ENCODE data around the gene GNAL.

Gene GNAL

DNA sequence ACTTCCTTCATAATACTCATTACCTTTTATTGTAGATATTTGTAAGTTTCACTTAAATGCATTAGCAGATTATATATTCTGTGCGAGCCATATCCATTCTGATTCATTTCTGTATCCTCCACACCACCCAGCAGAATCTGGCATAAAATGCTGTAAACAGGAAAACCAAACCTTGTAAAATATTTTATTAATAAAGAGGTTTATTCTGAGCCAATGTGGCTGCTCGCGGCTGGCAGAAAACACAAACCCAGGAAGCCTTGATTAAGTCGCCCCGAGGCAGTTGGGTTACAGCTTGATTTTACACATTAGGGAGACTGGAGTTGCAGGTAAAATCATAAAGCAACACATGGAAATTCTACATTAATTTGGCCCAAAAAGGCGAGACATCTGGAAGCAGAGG is 40.5 kb downstream of the GNAL start:
- no peak for DNase-seq

DNA sequence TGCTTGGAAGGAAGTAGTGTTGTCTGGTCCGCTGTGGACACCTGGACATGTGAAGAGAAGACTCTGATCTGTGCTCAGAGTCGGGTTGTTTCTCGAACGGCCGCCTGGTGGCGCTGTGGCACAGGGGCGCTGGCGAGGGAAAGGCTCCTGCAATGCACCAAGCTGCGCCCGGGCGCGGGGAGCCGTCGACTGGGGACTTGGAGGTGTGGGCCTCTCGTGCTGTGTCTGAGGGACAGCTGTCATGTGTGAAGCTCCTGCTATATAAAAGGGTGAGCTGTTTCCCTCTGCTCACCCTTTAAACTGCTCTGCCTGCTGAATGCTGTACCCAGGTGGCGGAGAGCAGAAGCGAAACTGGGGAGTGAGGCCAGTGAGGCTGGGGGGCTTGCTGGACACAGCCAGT is 44.0 kb downstream of the GNAL start:
- peak; percentile 60 for DNase-seq

DNA sequence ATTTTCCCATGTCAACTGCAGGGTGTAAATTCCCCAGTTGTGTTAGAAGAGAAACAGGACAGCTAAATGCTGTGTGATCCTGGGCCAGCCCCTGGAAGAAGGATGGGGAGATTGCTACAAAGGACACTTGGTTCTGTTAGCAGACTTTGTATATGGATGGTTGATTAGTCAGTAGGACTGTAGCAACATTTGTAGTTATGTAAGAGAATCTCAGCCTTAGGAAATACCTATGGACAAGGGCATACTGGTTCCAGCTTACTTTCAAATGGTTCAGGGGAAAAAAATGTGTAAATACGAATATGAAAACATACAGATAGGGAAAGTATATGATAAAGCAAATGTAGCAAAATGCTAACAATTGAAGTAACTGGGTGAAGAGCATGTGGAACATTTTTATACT is 47.6 kb downstream of the GNAL start:
- DNase-seq, result no peak

DNA sequence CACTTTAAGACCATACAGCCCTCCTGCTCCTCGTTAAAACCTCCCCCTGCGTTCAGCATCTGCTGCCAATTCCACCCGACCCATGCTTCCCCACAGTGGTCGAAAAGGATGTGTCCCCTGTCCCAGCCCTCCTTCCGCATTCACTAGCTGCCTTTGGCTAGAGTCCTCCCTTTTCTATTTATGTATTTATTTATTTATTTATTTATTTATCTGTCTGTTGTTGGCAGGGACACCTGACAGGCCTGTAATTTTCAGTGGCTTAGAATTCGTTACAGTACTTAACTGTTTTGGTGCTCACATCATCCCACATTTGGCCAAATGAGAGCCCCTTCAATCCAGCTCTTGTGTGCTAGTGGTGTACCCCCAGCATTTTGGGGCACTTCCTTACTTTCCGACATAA is 50.8 kb downstream of the GNAL start:
- DNase-seq, result no peak

- DNase-seq, result no peak
Measured at GRCh38 chr18:11740461-11740860, 51.4 kb downstream of the GNAL start.

DNA sequence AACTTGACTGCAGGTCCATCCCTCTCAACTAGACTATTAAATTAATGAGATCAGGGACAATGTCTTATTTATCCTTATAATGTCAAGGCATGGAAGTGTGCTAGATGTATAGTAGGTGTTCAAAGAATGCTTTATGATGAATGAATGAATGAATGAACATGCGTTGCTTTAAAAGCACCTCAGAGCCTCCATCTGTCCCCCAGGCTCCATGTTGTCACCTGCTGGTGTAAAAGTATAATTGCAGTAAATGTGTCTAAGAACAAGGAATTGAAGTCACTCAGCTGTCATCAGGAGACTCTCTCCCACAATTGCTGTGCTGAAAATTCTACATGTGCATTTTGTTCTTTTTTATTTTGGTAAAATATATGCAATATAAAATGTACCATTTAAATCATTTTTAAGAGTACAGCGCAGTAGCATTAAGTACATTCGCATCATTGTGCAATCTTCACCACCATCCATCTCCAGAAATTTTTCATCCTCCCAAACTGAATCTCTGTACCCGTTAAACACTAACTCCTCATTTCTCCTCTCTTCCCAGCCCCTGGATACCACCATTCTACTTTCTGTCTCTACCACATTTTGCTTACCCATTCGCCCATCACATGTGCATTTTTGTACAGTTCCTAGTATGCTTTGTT is 52.6 kb downstream of the GNAL start:
- DNase-seq, result peak; percentile 7

DNA sequence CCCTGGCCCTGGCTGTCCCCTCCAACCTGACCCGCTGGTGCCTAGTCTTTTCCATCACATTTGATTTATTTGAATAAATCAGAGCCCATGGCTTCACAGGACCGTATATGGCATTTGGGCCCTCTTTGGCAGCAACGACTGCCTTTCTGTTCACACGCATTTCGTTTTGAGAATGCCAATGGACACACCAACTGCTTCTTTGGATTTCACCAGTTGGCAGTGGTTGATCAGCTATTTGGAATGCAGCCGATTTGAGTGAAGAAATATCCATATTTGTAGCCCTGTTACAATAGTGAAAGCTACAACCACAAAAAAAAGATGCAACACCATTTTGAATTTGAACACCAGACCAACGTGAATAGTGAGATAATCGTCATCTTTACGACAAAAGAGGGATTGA is 56.5 kb downstream of the GNAL start:
- no peak for DNase-seq

DNA sequence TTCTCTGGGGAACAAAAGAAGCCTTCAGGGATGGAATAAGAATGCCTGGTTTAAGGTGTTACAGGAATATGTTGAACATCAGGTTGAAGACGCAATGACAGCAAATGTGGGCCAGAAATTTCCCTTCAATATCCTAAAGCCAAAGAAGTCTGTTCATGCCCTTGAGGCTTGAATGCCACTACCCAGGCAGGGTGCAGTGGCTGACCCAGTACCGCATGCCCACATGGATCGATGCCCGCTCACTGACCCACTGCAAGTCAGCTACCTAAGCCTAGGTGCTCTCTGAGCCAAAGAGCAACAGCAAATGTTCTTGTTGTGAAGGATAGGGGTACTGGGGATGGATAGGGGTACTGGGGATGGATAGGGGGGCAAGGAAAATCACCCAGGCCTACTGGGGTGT is 58.2 kb downstream of the GNAL start:
- no peak for DNase-seq

- no peak for DNase-seq
Measured at GRCh38 chr18:11747731-11748130, 58.7 kb downstream of the GNAL start.

DNA sequence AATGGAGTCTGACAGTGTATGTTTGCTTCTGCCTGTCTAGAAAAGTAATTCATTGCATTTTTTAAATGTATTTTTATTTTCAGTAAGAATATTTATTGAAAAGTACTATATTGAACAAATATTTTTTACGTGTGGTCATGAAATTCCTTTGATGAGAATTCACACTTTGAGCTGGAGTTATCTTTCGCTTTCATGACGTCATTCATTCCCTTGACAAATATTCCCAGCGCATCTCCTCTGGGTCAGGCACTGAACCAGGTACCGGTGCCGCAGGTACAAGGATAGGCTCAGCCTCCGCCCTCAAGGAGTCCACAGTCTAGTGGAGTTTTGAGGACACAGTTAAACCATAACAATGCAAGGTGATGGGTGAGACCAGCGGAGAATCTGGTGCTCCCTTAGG is 60.2 kb downstream of the GNAL start:
- no peak for DNase-seq

DNA sequence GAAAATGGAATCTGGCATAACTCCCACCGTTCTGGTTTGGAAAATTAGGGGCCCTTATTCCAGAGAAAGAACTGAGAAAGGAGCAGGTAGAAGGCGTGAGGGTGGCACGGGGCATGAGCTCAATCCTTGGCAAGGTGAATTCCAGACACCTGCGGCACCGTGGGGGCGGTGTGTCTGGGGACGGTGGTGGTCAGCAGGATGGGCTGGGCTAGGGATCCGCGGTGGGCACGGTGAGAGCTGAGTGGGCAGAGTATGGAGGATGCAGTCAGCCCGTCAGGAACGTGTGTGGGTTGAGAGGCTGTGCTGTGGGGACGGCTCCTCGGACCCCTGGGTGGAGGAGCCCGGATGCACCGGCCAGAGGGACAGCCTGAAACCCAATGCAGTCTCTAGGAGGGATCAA is 61.1 kb downstream of the GNAL start:
- DNase-seq, result no peak

DNA sequence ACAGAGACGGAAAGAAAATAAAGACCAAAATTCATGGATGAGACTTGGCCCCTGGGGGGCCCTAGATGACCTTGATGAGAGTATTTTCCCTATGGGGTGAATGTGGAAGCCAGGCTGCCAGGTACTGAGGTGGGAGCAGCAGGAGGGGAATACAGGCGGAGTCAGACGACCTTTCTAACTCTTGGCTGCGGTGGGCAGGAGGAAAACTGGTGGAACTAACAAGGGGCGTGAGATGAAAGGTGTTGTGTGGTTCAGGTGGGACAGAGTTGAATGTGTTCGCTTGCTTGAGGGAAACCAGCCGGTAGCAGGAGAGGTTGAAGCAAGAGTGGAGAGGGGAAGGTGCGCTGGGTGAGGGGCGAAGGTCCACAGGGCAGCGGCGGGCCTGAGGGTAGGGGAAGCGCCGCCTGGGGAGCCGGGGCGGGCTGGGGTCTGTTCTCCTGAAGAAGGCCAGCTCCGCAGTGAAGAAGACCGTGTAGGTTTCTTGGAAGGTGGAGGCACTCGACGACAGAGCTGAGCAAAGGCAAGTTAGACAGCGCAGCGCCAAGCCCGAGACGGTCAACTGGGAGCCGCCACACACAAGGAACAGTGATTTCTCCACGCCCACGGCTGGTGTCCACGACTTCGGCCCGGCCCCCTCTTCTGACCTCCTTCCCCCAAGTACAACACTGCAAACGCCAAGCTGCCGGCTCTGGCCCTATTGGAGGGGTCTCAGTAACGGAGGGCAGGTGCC is 61.7 kb downstream of the GNAL start:
- DNase-seq, result no peak

GRCh38 chr18:11751341-11752115 is 62.5 kb downstream of the GNAL start:
- DNase-seq, result no peak

- peak; percentile 6 for DNase-seq
Measured at GRCh38 chr18:11752116-11752911, 63.2 kb downstream of the GNAL start.

- DNase-seq, result no peak
Measured at GRCh38 chr18:11754979-11755378, 65.9 kb downstream of the GNAL start.

DNA sequence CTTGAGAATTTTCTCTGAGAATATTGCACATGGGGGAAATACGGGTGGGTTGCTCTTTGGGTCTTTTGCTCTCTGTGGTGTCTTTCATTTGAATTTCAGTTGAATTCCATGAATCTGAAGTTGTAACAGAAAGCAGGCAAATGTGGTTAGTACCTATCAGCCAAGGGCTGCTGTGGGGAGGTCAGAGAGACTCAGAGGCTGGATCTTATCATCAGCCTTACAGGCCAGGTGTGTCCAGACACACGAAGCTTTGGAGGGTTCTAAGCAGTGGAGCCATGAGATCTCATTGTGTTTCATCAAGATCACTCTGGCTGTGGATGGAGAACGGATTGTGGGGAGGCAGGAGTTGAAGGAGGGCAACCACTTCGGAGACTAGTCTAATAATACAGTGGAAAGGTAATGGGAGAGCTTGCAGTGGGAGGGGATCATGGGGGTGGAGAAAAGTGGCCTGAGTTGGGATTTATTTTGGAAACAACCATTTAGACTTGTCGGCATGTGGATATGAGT is 68.1 kb downstream of the GNAL start:
- DNase-seq, result no peak

DNA sequence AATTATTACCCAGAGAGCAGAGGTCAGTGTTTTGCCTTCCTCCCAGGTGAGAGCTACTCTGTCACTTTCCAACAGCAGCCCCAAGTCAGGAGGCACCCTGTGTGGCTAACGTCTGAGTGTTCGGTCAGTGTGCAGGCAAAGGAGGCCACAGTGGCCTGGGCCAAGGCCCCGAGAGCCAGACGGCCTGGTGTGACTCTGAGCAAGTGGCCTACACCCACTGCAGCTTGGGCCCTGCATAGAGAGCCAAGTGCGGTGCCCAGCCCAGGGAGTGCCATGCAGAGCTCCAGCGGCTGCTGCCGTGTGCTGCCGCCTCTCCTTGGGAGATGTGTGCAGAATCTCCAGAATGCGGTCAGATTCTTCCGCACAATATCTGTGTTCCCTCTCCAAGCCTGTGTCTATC is 70.4 kb downstream of the GNAL start:
- no peak for DNase-seq

DNA sequence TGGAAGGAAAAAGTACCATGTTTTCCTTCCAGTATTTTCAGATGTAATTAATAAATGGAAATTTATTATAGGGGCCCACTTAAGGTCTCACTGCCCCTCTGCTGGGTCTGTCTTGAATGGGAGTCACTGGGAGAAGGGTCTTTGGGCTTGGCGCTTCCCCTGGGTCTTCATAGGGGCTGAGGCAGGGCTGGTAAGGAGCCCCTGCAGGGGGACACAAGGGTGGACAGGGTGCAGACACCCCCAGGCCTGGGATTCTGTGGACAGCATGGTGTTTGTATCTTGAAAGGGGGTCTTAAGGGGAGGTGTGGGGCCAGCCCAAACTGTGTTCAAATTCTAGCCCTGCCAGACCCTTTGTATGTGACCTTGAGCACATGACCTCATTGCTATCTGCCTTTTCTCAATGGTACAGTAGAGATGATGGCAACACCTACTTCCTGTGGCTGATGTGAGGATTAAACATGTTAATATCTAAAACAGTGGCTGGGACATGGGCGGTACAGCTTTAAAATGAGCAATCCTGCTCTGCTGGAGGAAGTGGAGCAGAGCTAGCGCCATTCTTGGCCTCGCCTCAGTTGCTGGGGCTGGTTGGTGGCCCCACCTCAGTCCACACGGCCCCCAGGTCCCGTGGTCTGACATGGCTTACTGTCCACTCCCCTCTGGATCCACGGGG is 71.6 kb downstream of the GNAL start:
- peak; percentile 11 for DNase-seq

DNA sequence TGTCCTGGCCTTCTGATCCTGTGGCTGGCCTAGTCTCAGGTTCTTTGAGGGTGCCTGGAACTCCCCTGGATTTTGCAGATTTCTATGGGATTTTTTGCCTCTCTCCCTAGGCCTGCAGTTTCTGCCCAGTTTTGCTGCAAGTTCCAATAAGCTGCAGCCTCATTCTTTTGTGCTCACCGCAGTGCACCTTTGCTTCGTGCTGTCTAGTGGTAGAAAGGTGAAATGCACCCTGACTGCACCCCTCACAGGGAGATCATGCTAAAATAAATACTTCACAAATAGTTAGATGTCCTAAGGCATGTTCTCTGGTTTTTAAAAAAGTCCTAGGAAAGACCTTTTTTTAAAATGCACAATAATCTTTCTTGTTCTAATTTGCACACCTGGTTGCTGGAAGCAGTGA is 72.5 kb downstream of the GNAL start:
- no peak for DNase-seq

- no peak for DNase-seq
Measured at GRCh38 chr18:11762429-11762828, 73.4 kb downstream of the GNAL start.

GRCh38 chr18:11767329-11767728 is 78.3 kb downstream of the GNAL start:
- DNase-seq, result no peak

GRCh38 chr18:11767935-11768334 is 78.9 kb downstream of the GNAL start:
- DNase-seq, result no peak
